Thyroid gland (tissue), 4 donors: ENCODE results near the gene PDIK1L. TPM values are rescaled to one million over a fixed set of nuclear protein-coding genes. Genes with fewer than 3 reads are reported as not detected.

ENCODE experiments used
- DNase-seq, 2 donors: peaks; one replicate each; pipeline ENCODE4 v3.0.0-alpha.2; 2019
- H3K27ac ChIP-seq, 3 donors: fragments of 200-600 bp; sonication (generic); 1 replicate in 2 of 3; 2 replicates in 1 of 3; pipeline ENCODE4 v1.5.1; 2016 to 2019; ENCODE audit warnings: mild to moderate bottlenecking in 1 of 3, moderate library complexity in 1 of 3
- H3K27me3 ChIP-seq: fragments of 200-600 bp; sonication (generic); one replicate; pipeline ENCODE4 v1.5.1; 2019
- H3K36me3 ChIP-seq, 2 donors: fragments of 200-600 bp; sonication (generic); one replicate each; pipeline ENCODE4 v1.5.1; 2016 to 2019
- H3K4me1 ChIP-seq, 2 donors: fragments of 200-600 bp; sonication (generic); one replicate each; pipeline ENCODE4 v1.5.1; 2017 to 2019
- H3K4me3 ChIP-seq, 3 donors: fragments of 200-600 bp; sonication (generic); replicated peaks in 1 of 3; 1 replicate in 2 of 3; 2 replicates in 1 of 3; pipeline ENCODE4 v1.5.1; 2016; ENCODE audit warnings: mild to moderate bottlenecking in 1 of 3
- H3K9me3 ChIP-seq: fragments of 200-600 bp; sonication (generic); one replicate; pipeline ENCODE4 v1.5.1; 2017
- CTCF ChIP-seq, 6 experiments: fragments of 200-600 bp in 3 of 6; fragments of 450-650 bp in 3 of 6; sonication (generic) in 3 of 6; IDR thresholded peaks; one replicate each; pipeline ENCODE4 v1.5.1; 2016 to 2019; ENCODE audit warnings: antibody characterized with exemption in 6 of 6, mild to moderate bottlenecking in 2 of 6, inconsistent platforms in 1 of 6, moderate library complexity in 1 of 6
- POLR2A ChIP-seq, 2 donors: fragments of 450-650 bp; IDR thresholded peaks; one replicate each; pipeline ENCODE4 v1.6.1; 2017; ENCODE audit warnings: antibody characterized with exemption in 2 of 2, mild to moderate bottlenecking in 2 of 2, moderate library complexity in 1 of 2
- WGBS, 2 donors: methylation state at CpG; one replicate each; pipeline ENCODE4 v1.1.5; 2017; 5-methylcytosine and 5-hydroxymethylcytosine counted together
- intact Hi-C: fragments of 100-400 bp; cut with DNase I; formaldehyde crosslinking; loops from one replicate; pipeline ENCODE4 v1.15.1; 2023
- total RNA-seq, 4 donors: library from RNA; depleted of rRNA; stranded (reverse); fragments of >200 nt; gene quantifications; one replicate each; pipeline ENCODE4 v1.2.3, GENCODE V29; 2016

The PDIK1L gene
- total RNA-seq, 4 donors from 2014 or later, result 24.2 to 39.0 (median 25.5) TPM

- H3K36me3 ChIP-seq, result no peaks in the 10 kb centered on the region
- H3K27me3 ChIP-seq, result no peaks in the 10 kb centered on the region
- no peaks in the 10 kb centered on the region for H3K9me3 ChIP-seq
- no peak for DNase-seq
- peaks cover 45 to 54% of the 10 kb centered on the region in 2 donors for H3K4me1 ChIP-seq
- WGBS, 2 donors, result 44 to 54% methylated on average over 12 of the region's 12 CpGs
- intact Hi-C loops, result no loop called here
- H3K4me3 ChIP-seq, result no peak overlapping the region
- TF ChIP-seq POLR2A (IDR thresholded peaks at IDR 0.05) (peak in 1 of 2 donors; percentile 38), CTCF (IDR thresholded peaks at IDR 0.05) (peak in 1 of 6 experiments; percentile 14)
- peak overlapping the region; percentile 68 to 82 (median 69) for H3K27ac ChIP-seq
These were observed 2.7 kb downstream of the PDIK1L start for GRCh38 chr1:26114165-26114927.

- Histone ChIP-seq H3K4me1 (peaks cover 51 to 62% of the 10 kb centered on the region in 2 donors), H3K36me3 (no peaks in the 10 kb centered on the region), H3K9me3 (no peaks in the 10 kb centered on the region), H3K27ac (peak overlapping the region in 2 of 3 donors; percentile 69 to 80), H3K4me3 (no peak overlapping the region), H3K27me3 (no peaks in the 10 kb centered on the region)
- TF ChIP-seq POLR2A (IDR thresholded peaks at IDR 0.05), result no peak
- TF ChIP-seq CTCF (IDR thresholded peaks at IDR 0.05), result no peak
- 80 to 82% methylated on average over 9 of the region's 9 CpGs for whole genome bisulfite sequencing, 2 donors
- DNase-seq, result no peak
- intact Hi-C loops, result no loop called here
These were observed 8.4 kb downstream of the PDIK1L start for GRCh38 chr1:26119892-26120608.

DNA sequence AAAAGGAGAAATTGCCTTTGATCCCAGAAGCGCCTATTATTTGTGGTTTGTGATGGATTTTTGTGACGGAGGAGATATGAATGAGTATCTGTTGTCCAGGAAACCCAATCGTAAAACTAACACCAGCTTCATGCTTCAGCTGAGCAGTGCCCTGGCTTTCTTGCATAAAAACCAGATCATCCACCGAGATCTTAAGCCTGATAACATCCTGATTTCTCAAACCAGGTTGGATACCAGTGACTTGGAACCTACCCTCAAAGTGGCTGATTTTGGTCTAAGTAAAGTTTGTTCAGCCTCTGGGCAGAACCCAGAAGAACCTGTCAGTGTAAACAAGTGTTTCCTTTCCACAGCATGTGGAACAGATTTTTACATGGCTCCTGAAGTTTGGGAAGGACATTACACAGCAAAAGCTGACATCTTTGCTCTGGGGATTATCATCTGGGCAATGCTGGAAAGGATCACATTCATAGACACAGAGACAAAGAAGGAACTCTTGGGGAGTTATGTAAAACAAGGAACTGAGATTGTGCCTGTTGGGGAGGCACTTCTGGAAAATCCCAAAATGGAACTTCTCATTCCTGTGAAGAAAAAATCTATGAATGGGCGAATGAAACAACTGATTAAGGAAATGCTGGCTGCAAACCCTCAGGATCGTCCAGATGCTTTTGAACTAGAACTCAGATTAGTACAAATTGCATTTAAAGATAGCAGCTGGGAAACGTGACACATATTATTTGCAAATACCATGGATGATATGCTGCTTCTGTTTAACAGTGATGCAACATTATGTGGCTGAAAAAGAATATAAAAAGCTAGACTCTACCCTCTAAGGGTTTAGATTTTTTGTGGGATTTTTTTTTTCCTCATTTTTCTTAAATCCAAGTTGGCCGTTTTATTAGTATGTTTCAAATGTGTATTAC lies 10.5 kb downstream of the PDIK1L start:
- Histone ChIP-seq H3K4me1 (peaks cover 48 to 60% of the 10 kb centered on the region in 2 donors), H3K27me3 (no peaks in the 10 kb centered on the region), H3K9me3 (no peaks in the 10 kb centered on the region), H3K36me3 (no peaks in the 10 kb centered on the region), H3K4me3 (no peak overlapping the region), H3K27ac (peak overlapping the region; percentile 10 to 80 (median 69))
- intact Hi-C loops, result no loop called here
- 47 to 60% methylated on average over 8 of the region's 8 CpGs for WGBS, 2 donors
- peak in 1 of 6 experiments; percentile 7 for TF ChIP-seq CTCF (IDR thresholded peaks at IDR 0.05)
- TF ChIP-seq POLR2A (IDR thresholded peaks at IDR 0.05), result peak in 1 of 2 donors; percentile 25
- DNase-seq, result peak; percentile 59 to 63

DNA sequence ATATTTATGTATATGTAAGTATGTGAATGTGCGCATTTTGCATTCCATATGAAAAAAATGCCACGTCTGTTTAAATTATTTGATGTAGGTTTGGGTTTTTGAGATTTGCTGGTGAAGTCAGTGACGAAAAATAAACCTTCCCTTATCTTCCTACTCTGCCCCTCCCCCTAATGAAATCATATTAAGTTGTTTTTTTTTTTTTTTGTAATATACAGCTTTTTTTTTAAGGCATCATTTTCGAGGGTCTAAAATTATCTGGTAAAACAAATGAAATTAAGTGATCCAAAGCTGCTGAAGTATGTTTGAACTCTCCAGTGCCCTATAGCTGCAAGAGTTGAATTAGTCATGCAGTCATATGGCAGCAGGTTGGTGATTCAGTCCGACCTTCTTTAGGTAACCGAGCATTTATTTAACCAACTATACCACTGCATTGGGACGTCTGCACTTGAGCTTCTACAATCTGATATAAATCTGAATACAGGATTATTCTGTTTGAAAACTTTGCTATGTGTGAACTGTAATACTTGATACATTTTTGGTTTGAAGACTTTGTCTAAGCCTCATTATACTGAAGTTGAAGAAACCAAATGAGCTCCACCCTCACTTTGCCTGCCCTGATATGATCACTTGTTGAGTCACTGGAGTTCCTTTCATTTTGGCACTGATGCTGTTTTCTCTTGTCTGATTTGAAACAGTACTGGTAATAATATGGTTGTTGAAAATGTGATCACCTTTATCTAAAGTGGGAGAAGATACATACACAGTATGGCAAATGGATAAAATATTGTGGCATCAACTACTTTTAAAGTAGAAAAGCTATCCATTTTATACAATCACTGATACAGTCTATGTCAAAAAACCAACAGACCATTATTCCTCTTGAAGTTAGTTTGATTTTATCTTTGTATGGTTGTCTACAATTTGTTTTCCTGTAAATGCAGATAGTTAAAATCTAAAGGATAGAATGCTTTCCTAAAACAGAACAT lies 11.7 kb downstream of the PDIK1L start:
- intact Hi-C loops, result no loop called here
- DNase-seq, result no peak
- TF ChIP-seq POLR2A (IDR thresholded peaks at IDR 0.05) (no peak), CTCF (IDR thresholded peaks at IDR 0.05) (no peak)
- 81 to 84% methylated on average over 7 of the region's 7 CpGs for WGBS, 2 donors
- Histone ChIP-seq H3K27me3 (no peaks in the 10 kb centered on the region), H3K4me3 (no peak overlapping the region), H3K9me3 (no peaks in the 10 kb centered on the region), H3K4me1 (peaks cover 50 to 71% of the 10 kb centered on the region in 2 donors), H3K36me3 (no peaks in the 10 kb centered on the region), H3K27ac (peak overlapping the region; percentile 10 to 80 (median 69))
